HG02970 (cell line): ENCODE measurements around the gene DENND11.
"Not testable (repeated sequence)": the region's sequence is repeated elsewhere in the genome, so short reads cannot be mapped to it uniquely, and the experiment has no call there.

Experiments used
- ATAC-seq: cut with Tn5 transposase; IDR thresholded peaks from one replicate; pipeline ENCODE4 v1.9.1; 2021; ENCODE audit warnings: mild to moderate bottlenecking, moderate library complexity, moderate number of reproducible peaks; ENCODE audit not compliant: unreplicated experiment, low FRiP score

DENND11 gene

GRCh38 chr7:141709318-141709717 is 7.4 kb upstream of the DENND11 start:
- ATAC-seq: no peak

- no peak for ATAC-seq
Measured at GRCh38 chr7:141708351-141708750, 6.4 kb upstream of the DENND11 start, which contains the start of gene WEE2. TSS of gene WEE2 (plus strand) at chr7:141708353. CDS start at chr7:141708759, 406 bp downstream.

DNA sequence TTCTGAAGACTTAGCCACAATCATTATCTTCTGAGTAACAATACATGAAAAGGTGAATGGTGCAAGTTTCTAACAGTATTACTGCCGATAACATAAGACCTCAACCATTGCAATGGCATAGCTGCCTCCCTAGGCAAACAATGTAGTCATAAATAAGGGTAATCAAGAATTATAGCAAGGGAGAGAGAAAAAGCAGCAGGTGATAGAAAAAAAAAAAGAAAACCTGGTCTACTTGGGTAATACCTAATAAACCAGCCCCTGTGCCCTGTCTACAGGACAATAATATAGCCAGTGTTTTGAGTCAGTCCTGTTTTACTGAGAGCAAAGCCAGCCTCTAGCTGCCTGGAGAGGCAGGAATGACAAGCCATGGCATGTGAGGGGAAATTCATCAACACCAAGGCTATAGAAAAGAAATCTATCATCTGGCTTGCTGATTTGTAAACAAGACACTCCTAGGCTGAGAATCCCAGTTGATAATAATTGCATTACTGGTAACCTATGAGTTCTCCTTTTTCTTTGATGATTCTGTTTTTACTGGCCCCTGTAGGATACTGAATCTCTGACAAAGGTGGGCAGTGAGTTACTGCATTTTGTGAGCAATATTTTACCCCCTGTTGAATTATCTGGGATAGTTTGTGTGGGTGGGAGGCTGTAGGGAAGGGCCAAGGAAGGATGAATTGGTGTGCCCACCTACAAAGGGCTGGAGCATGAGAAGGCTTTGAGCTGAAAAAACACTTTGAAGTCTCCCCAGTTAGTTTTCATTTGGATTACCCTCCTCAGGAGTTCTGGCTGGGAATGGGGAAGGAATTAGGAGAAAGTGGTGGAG is 4.5 kb upstream of the DENND11 start:
- ATAC-seq: no peak

- no peak for ATAC-seq
Measured at GRCh38 chr7:141704741-141705140, 2.8 kb upstream of the DENND11 start.

DNA sequence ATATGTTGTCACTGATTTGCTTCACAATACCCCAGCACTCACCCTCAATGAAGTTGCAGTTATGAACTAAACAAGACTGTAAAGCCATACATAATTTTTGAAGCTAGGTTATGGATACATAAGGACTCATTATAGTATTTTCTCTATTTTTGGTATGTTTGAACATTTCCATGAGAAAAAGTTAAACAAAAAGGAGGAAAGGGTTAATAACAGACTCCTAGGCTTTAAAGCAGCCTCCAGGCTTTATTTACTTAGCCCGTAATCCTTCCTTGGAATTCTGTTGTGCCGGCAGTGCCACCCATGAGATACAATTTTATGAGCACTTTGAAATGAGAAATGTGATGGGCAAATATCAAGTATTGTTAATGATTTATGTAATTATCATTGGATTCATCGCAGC is 2.1 kb upstream of the DENND11 start:
- ATAC-seq: no peak

- ATAC-seq: no peak
Measured at GRCh38 chr7:141702892-141703291, 926 bp upstream of the DENND11 start.

DNA sequence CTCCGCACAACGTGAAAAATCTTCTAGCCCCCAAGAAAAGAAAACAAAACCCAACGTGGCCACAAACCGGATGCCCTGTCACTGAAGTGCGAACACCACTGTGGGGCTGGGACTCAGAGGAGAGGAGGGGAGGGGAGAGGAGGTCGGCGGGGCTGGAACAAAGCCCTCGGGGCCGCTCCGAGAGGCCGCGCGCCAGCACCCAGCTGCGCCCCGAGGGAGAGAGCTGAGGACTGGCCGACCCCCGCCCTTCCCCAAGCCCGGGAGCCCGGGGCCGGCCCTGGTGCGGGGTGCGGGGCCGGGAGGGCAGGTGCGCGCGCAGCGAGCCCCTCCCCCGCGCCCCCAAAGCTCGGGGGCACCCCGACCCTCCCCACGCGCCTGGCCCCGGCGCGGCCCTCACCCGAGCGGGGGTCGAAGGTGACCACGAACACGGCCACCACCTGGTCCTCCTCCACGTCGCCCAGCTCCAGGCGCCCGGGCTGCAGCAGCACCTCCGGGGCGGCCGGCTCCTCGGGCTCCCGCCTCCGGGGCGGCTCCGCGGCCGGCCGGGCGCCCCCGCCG is 398 bp downstream of the DENND11 start:
- ATAC-seq: peak; percentile 71

- ATAC-seq: no peak
Measured at GRCh38 chr7:141700848-141701371, 1.1 kb downstream of the DENND11 start.

GRCh38 chr7:141700296-141700847 is 1.6 kb downstream of the DENND11 start:
- no peak for ATAC-seq

- no peak for ATAC-seq
Measured at GRCh38 chr7:141699860-141700259, 2.1 kb downstream of the DENND11 start.

GRCh38 chr7:141698247-141699015 is 3.5 kb downstream of the DENND11 start:
- ATAC-seq: no peak

DNA sequence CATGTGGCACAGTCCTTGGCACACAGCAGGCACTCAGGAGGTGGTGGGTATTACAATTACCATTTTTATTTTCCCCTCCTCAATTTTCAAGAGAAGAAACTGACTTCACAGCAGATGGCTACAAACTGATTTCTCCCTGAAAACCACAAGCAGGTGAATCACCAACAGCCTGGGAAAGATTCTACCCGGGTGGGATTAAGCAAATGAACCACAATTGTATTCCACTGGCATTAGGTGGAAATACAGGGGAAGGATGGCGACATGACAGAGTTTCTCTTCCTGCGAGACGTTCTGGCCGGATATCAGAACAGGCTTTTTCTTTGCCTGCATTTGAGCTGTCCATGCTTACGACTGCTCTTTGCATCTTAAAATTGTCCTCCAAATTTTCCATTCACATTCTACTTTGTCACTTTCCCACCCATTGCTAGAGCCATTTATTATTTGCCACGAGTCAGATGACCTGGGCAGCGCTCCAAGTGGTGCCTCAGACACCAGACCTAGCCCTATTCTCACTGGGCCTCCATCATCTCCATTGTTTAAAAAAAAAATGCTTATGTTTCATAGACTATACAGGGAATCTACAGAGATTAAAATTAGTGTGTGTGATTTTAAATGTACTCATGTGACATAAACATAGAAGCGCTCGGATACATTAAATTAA is 4.6 kb downstream of the DENND11 start:
- no peak for ATAC-seq

GRCh38 chr7:141696348-141696747 is 5.6 kb downstream of the DENND11 start:
- no peak for ATAC-seq

- ATAC-seq: no peak
Measured at GRCh38 chr7:141695803-141696289, 6.1 kb downstream of the DENND11 start.

GRCh38 chr7:141693082-141693481 is 8.9 kb downstream of the DENND11 start:
- ATAC-seq: no peak

- ATAC-seq: no peak
Measured at GRCh38 chr7:141691961-141692360, 10.0 kb downstream of the DENND11 start.

DNA sequence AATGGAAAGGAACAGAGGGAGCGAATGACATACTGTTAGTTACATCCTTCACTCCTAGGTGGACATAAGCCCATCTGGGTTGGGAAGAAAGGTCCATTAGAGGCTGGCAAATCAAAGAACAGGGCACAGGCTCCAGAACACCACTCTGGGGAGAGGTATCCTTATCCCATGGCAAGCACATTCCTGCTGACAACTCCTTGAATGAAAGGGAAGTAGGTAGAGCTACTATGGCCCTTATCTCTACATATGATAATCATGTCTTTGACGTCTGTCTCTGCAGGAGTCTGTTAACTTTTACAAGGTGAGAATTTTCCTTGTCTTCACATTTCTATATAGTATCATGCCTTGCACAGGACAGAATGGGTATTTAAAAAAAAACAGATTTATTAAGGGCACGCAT is 10.4 kb downstream of the DENND11 start:
- ATAC-seq: no peak

DNA sequence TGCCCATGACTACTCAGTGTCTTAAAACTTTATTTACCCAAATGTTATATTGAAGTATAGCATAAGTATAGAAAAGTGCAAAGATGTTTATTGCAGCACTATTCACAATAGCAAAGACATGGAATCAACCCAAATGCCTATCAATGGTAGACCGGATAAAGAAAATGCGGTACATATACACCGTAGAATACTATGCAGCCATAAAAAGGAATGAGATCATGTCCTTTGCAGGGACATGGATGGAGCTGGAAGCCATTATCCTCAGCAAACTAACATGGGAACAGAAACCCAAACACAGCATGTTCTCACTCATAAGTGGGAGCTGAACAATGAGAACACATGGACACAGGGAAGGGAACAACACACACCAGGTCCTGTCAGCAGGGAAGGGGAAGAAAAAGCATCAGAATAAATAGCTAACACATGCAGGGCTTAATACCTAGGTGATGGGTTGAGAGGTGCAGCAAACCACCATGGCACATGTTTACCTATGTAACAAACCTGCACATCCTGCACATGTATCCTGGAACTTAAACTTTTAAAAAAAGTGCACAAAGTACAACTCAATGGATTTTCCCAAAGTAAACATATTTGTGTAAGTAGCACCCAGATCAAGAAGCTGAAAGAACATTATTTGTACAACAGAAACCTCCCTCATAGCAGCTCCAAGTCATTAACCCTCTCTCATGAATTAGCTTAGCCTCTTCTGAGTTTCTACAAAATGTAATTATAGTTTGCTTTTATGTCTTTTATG is 12.7 kb downstream of the DENND11 start:
- ATAC-seq: not testable (repeated sequence)

GRCh38 chr7:141688043-141688442 is 13.9 kb downstream of the DENND11 start:
- ATAC-seq: no peak
